ENCODE measurements around the gene JPH4.
A peak's percentile ranks its signal among the peaks of the same experiment; 100 is the strongest.

Gene JPH4

DNA sequence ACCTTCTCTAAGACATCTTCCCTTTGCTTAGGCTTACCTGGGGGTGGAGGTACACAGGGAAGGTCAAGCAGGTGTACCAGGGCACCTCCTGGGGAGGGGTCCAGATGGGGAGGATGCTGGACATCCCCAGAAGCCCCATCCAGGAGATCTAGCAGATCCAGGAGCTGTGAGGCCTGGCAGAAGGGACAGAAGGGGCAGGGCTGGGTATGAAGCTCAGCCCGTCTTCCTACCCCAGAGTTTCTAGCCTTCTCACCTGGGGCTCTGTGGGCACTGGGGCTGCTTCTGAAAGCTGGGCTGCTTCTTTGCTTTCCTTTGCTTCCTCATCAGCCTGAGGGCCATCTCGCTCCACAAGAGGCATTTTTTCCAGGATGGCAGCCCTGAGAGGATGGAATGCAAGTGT lies 17.3 kb downstream of the JPH4 start:
- Histone ChIP-seq H4K20me1 (ENCODE audit: insufficient read depth, low read length) (no peaks in the 10 kb centered on the region), H3K4me2 (ENCODE audit: low read length) (no peak overlapping the region), H3K9me2 (ENCODE audit: low read depth, low read length) (no peaks in the 10 kb centered on the region), H3K9ac (ENCODE audit: low read length) (no peak overlapping the region), H3K79me2 (ENCODE audit: insufficient read depth, low read length) (no peaks in the 10 kb centered on the region), H3F3A (ENCODE audit: insufficient read depth, low read length) (no peaks in the 10 kb centered on the region), H2AFZ (ENCODE audit: low read length) (no peak overlapping the region), H3K9me3 (ENCODE audit: low read length) (no peaks in the 10 kb centered on the region), H3K36me3 (ENCODE audit: insufficient read depth, low read length) (peaks cover 59% of the 10 kb centered on the region; the same call in 1 of the 2 replicates), H3K27ac (ENCODE audit: low read depth, low read length, poor library complexity, severe bottlenecking) (no peak overlapping the region), H3K4me3 (ENCODE audit: low read depth, low read length, poor library complexity, severe bottlenecking) (no peak overlapping the region), H3K4me1 (ENCODE audit: insufficient read depth, low read length, severe bottlenecking) (peaks cover 27% of the 10 kb centered on the region), H3K27me3 (ENCODE audit: insufficient read depth, low read length) (no peaks in the 10 kb centered on the region)
- TF ChIP-seq, protein P1, sequence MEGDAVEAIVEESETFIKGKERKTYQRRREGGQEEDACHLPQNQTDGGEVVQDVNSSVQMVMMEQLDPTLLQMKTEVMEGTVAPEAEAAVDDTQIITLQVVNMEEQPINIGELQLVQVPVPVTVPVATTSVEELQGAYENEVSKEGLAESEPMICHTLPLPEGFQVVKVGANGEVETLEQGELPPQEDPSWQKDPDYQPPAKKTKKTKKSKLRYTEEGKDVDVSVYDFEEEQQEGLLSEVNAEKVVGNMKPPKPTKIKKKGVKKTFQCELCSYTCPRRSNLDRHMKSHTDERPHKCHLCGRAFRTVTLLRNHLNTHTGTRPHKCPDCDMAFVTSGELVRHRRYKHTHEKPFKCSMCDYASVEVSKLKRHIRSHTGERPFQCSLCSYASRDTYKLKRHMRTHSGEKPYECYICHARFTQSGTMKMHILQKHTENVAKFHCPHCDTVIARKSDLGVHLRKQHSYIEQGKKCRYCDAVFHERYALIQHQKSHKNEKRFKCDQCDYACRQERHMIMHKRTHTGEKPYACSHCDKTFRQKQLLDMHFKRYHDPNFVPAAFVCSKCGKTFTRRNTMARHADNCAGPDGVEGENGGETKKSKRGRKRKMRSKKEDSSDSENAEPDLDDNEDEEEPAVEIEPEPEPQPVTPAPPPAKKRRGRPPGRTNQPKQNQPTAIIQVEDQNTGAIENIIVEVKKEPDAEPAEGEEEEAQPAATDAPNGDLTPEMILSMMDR (IDR thresholded peaks at IDR 0.05; ENCODE audit: low read length): no peak
- no peak for TF ChIP-seq EZH2 (IDR thresholded peaks at IDR 0.05; ENCODE audit: borderline replicate concordance, low read length)

DNA sequence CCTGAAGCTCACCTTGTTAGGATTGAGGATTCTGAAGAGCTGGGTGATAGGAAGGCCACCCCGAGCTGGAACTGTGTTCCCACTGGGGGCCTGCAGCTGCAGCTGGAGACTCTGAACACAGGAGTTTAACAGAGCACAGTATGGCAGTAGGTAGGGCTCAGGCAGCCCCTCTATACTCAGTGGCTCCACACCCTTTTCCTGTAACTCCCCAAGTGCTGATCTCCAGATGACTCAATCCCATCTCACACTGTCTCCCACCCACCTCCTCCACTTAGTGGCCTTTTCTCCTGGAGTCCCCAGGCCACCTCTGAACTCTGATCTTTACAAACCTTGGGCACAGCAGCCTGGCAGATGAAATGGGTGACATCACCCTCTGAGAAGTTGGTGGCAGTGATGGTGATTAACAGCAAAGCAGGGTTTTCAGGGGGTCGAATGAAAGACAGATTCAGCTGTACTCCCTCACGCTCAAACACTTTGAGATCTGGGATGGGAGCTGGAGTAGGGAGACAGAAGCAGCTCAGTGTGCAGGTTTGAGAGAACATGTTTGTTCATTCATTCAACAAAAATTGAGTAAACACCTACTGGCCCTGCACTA lies 18.6 kb downstream of the JPH4 start:
- Histone ChIP-seq H3K4me1 (ENCODE audit: insufficient read depth, low read length, severe bottlenecking) (peaks cover 30% of the 10 kb centered on the region), H3K36me3 (ENCODE audit: insufficient read depth, low read length) (peaks cover 49% of the 10 kb centered on the region; the same call in 1 of the 2 replicates), H3K9ac (ENCODE audit: low read length) (no peak overlapping the region), H3K9me3 (ENCODE audit: low read length) (no peaks in the 10 kb centered on the region), H3K4me3 (ENCODE audit: low read depth, low read length, poor library complexity, severe bottlenecking) (no peak overlapping the region), H2AFZ (ENCODE audit: low read length) (no peak overlapping the region), H3K27ac (ENCODE audit: low read depth, low read length, poor library complexity, severe bottlenecking) (no peak overlapping the region), H3K4me2 (ENCODE audit: low read length) (no peak overlapping the region), H3K27me3 (ENCODE audit: insufficient read depth, low read length) (no peaks in the 10 kb centered on the region), H3K9me2 (ENCODE audit: low read depth, low read length) (no peaks in the 10 kb centered on the region), H3K79me2 (ENCODE audit: insufficient read depth, low read length) (no peaks in the 10 kb centered on the region), H3F3A (ENCODE audit: insufficient read depth, low read length) (no peaks in the 10 kb centered on the region), H4K20me1 (ENCODE audit: insufficient read depth, low read length) (no peaks in the 10 kb centered on the region)
- TF ChIP-seq, protein P1 (IDR thresholded peaks at IDR 0.05; ENCODE audit: low read length): no peak
- no peak for TF ChIP-seq EZH2 (IDR thresholded peaks at IDR 0.05; ENCODE audit: borderline replicate concordance, low read length)

DNA sequence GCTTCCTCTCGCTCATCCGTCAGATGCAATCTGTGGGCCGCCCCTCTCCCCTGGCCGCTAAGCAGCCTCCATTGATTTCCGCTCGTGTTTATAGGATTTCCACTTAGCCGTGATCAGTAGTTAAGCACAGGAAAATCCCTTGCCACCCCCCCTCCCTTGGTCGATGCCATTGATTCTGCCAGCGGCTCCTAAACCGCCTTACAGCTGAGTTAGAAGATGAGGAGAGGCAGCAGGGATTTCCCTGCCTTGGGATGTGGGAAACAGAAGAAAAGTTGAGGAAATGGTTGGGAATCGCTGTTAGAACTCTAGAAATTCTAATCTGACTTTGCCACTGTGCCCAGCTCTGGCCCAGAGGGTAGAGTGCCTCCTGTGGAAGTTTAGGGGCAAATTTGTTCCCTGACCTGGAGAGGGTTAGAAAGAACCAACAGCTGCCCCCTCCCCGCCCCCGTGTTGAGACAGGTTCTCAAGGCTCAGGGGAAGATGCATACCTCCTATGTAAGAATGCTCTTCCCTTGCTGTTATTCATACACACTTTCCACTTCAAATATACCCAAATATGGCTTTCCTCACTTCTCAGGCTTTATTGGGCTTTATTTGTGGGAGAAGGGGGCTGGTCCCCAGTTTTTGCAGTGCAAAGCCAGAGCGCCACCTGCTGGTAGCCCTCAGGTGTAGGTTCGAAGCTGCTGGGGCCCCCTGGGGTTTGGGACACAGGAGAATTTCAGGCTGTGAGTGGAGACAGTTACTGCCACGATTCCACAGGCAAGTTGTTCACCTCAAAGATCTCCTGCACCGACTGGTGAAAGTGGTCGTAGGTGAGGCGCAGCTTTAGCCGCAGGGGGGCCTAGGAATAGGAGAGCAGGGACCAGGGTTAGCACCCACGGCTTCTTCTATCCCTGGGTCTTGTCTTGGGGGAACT lies 19.3 kb downstream of the JPH4 start:
- no peaks in the 10 kb centered on the region for H3F3A ChIP-seq (ENCODE audit: insufficient read depth, low read length)
- H3K9me3 ChIP-seq (ENCODE audit: low read length): no peaks in the 10 kb centered on the region
- peaks cover 46% of the 10 kb centered on the region; the same call in 1 of the 2 replicates for H3K36me3 ChIP-seq (ENCODE audit: insufficient read depth, low read length)
- no peak overlapping the region for H3K4me3 ChIP-seq (ENCODE audit: low read depth, low read length, poor library complexity, severe bottlenecking)
- H3K27me3 ChIP-seq (ENCODE audit: insufficient read depth, low read length): no peaks in the 10 kb centered on the region
- peaks cover 35% of the 10 kb centered on the region for H3K4me1 ChIP-seq (ENCODE audit: insufficient read depth, low read length, severe bottlenecking)
- H4K20me1 ChIP-seq (ENCODE audit: insufficient read depth, low read length): no peaks in the 10 kb centered on the region
- TF ChIP-seq, protein P1 (IDR thresholded peaks at IDR 0.05; ENCODE audit: low read length): peak; percentile 98
- no peak for TF ChIP-seq EZH2 (IDR thresholded peaks at IDR 0.05; ENCODE audit: borderline replicate concordance, low read length)
- H2AFZ ChIP-seq (ENCODE audit: low read length): no peak overlapping the region
- H3K4me2 ChIP-seq (ENCODE audit: low read length): no peak overlapping the region
- H3K27ac ChIP-seq (ENCODE audit: low read depth, low read length, poor library complexity, severe bottlenecking): no peak overlapping the region
- H3K9me2 ChIP-seq (ENCODE audit: low read depth, low read length): no peaks in the 10 kb centered on the region
- no peak overlapping the region for H3K9ac ChIP-seq (ENCODE audit: low read length)
- no peaks in the 10 kb centered on the region for H3K79me2 ChIP-seq (ENCODE audit: insufficient read depth, low read length)
